A673 (cell line): Measurements from ENCODE around the gene SF3B5.

ENCODE experiments used
- CTCF ChIP-seq: fragments of 300-800, 200-600 bp; sonication (generic); conservative IDR thresholded peaks from 2 replicates; pipeline ENCODE4 v1.5.1; 2017; ENCODE audit warnings: low read depth, mild to moderate bottlenecking, antibody characterized with exemption, low read length, moderate library complexity, mixed read lengths
- EZH2 ChIP-seq: fragments of 200-600 bp; sonication (generic); IDR thresholded peaks from 2 replicates; pipeline ENCODE4 v1.6.1; 2017; ENCODE audit warnings: borderline replicate concordance, low read depth, mild to moderate bottlenecking, mixed read lengths, antibody characterized with exemption, low read length; ENCODE audit not compliant: poor library complexity, severe bottlenecking

- no peak for TF ChIP-seq CTCF
- TF ChIP-seq EZH2: no peak
Measured at GRCh38 chr6:144077871-144078270, 17.5 kb downstream of the SF3B5 start.
